Renal cortical epithelial cell (primary cell): ENCODE results near the gene SEMA3G. TPM values are rescaled to one million over a fixed set of nuclear protein-coding genes. Genes with fewer than 3 reads are reported as not detected.
A peak's percentile ranks its signal among the peaks of the same experiment; 100 is the strongest.

ENCODE experiments used
- DNase-seq: peaks from one replicate; pipeline ENCODE4 v3.0.0-alpha.2; 2011; ENCODE audit warnings: low read depth
- total RNA-seq: library from RNA; depleted of rRNA; stranded (reverse); fragments of >200 nt; gene quantifications from 2 replicates; pipeline ENCODE4 v1.2.3, GENCODE V29; 2014

The SEMA3G gene
- total RNA-seq, 1 donor from 2014 or later, result 0.05 TPM

DNA sequence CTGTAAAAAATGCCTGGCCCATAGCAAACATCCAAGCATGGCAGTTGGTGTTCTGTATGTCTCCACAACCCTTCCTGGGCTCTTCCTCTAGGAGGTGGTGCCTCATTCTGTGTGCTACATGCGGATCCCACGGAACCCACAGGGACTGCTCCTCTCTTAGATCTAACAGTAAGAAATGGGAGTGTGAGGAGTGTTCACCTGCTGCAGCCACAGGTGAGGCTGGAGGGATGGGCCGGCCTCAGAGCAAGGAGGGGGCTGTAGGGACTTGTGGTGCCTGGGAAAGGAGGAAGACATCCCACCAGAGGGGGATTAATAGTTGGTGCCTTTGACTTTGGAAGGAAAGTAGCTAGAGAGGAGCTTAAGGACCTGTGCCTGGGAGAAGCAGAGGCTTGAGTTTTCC lies 22.2 kb downstream of the SEMA3G start:
- no peak for DNase-seq

DNA sequence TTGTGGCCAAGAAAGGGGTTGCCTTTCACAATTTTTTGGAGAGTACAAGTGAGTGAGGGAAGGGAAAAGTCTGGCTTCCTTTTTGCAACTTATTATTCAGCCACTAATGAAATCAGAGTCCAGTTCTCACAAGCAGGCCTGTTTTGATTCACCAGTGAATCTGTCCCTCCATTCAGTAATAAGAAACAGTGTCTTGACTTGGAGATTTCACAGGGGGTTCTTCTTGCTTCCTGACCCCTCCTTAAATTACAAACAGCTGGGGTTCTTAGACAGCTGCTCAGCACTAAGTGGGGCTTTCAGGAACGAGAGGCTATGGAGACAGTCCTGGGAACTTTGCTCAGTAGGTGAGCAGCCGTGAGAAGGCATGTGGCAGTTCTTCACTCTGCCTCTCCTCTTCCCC lies 24.5 kb downstream of the SEMA3G start:
- no peak for DNase-seq

DNA sequence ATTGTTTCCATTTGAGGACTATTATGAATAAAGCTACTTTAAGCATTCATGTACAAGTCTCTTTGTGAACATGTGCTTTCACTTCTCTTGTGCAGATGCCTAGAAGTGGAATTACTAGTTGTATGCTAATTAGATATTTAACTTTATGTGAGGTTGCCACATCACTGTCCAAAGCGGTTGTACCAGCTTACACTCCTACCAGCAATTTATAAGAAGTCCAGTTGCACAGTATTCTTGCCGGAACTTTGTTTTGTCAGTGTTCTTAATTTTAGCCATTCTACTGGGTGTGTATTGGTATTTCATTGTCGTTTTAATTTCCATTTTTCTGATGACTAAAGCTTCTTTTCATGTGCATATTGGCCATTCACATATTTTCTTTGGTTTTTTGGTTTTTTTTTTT lies 29.1 kb downstream of the SEMA3G start:
- DNase-seq, result peak; percentile 17

DNA sequence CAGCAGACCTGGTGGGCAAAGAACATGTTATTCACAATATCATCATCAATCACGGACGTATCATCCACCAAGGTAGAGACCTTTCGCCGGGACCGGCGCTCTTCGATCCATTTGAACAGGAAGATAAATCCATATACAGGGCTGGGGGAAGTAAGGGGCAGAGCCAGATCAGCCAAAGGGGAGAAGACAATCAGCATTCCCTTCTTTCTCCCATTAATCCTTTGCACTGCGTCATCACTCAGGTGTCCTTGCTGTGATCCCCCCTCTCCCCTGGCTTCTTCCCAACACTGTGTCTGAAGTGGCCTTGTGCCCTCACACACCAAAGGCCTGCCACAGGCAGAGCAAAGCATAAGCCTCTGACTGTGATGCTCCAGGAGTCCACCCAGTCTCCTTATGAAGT lies 36.4 kb downstream of the SEMA3G start:
- DNase-seq, result no peak

DNA sequence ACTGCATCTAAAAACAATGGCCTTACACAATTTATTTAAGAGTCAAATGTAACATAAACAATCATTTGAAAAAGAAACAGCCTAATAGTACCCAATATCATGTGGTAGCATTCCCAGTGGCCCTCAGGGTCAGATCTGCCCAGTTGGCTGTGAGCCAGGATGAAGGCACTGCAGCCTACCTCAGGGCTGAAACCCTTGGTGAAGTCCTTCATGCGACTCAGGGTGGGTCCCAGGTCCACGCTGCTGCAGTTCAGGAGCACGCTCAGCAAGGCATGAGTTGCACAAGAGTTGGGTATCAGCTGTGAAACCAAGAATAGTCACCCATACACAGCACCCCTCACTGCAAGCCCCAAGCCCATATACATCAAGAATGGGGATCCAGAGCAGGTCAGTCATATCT lies 37.1 kb downstream of the SEMA3G start:
- DNase-seq, result no peak

DNA sequence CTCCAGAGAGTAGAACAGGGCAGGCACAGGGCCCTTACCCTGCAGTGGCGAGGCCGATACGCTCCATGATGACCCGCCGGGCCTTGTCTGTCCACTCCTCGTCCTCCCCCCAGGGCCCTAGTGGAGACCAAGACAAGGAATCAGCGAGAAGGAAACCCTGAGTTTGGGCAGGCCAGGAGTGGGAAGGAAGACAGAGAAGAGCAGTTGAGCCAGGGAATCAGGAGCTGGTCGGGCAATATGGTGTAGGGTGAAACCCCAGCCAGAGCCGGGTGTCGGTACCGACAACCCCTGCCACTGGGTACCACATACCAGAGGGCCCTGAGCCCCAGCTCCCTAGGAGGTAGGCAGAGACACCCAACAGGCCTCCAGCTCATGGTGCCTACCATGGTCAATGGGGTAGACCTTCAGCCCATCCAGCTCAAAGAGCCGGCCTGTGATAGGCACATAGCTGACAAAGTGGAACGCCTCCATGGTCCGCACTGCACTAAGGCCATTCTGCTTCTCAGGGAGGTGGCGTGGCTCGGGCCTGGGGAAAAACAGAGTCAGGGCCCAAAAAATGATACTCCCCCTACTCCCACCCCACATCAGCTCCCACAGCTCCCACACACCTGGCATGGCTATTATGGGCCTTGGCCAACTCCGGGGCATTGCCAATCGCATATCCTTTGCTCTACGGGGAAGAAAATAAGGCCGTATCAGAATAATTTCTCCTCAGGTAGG lies 38.0 kb downstream of the SEMA3G start:
- DNase-seq, result no peak

DNA sequence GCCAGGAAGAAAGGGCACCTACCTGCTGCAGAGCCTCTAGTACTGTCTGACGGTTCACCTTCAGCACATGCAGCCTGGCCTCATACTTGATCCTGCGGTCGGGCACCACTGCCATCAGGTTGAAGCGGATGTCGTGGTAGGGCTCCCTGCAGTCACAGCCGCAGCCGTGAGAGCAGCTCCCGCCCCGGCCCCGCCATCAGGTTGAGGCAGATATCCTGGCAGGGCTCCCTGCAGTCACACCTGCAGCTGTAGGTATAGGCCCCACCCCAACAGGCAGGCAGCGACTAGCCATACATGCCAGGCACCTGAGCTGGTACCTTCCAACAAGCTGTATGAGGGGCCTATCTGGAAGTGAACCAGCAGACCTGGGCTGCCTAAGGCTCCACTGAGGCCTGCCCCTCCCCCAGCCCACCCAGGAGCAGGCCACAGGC lies 38.7 kb downstream of the SEMA3G start:
- DNase-seq, result no peak

DNA sequence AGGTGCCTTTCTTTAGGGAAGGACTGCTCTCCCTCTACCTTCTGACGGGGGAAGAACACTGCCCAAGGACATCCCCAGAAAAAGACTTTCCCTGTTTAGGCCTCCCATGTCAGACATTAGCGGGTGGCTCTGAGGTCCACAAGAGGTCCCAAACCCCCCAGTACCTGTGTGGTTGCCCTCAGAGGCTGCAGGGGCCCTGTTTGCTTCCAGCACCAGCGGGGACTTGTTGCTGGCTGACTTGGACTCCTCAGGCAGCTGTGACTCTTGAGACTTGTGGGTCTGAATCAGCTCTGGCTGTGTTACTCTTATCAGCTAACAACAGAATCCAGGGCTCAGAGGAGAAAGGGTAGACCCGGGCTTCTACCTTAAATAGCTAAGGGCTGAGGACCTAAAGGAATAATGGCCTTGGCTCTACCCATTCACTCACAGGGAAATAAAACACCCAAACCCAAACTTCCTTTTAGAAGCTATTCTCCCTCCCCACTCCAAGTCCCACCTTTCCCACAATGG lies 39.2 kb downstream of the SEMA3G start:
- DNase-seq, result no peak

DNA sequence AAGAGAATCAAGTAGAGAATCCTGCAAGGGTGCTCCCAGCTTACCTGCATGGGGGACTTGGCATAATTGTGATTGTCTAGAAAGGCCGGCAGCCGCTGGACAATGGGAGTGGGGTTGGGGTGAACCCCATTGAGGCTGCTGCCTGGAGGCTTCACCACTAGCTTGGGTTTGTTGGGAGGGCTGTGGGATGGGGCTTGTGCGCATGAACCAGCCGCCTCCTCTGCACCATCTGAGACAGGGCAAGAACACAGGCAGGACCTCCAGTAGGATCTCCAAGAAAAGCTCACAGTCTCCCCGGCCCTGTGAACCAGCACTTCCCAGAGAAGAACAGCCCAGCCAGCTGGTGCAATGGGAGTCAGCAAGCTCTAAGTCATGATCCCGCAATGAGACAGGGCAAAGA lies 39.8 kb downstream of the SEMA3G start:
- DNase-seq, result no peak

DNA sequence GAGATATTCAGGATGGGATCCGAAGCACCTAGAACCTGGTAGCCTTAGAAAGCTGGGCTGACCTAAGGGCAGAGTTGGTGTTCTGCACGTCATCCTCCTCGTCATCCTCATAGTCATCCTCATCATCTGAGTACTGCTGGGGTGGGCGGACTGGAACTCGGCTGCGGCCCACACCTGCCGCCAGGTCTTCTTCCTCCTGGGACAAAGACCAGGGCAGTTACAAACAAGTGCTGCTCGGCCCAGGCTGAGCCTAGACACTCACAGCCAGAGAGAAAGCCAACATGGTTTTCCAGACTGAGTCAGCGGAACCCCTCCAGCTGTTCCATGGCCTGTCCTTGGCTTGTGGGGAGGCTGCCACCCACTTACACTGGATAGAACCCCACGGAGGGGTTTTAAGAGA lies 40.5 kb downstream of the SEMA3G start:
- DNase-seq, result no peak

DNA sequence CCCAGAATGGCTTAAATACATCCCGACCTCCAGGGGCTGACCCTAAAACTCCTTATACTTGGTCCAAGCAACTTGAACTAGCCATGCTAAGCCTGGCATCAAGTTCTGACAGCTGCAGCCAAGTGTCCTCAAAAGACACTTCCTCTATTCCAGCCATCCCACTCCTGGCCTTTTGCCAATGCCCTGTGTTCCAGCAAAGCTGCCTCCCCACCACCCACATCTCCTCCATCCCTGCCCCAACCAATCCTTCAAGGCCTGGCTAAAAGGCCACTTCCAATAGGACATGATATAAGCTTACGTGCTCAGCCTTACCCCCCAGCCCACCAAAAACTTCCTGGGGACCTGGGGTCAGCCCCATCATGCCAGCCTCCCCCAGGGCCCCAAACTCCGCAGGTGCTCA lies 40.9 kb downstream of the SEMA3G start:
- DNase-seq, result no peak

DNA sequence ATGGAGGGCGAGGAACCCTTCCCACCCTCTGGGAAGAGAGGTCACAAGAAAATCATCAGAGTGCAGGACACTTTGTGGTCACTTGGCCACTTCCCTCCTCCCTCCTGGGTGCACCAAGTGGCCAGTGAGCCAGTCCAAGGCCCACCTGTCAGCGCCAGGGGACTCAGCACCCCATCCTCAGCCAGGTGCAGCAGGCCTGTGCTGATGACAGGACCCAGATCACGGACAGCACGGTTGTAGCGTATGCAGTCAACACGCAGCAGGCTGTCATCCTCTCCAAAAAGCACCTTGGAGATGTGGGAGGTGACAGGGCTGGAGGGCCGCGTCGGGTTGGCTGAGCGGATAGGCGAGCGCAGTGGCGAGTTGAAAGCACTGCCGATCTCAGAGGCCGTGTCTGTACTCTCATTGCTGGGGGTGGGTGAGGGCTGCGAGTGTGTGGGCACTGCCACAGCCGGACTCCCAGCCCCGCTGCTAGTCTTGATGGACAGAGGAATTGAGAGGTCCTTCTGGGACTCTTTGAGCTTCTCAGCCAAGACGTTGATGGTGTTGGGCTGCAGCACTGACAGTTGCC lies 41.5 kb downstream of the SEMA3G start:
- no peak for DNase-seq

DNA sequence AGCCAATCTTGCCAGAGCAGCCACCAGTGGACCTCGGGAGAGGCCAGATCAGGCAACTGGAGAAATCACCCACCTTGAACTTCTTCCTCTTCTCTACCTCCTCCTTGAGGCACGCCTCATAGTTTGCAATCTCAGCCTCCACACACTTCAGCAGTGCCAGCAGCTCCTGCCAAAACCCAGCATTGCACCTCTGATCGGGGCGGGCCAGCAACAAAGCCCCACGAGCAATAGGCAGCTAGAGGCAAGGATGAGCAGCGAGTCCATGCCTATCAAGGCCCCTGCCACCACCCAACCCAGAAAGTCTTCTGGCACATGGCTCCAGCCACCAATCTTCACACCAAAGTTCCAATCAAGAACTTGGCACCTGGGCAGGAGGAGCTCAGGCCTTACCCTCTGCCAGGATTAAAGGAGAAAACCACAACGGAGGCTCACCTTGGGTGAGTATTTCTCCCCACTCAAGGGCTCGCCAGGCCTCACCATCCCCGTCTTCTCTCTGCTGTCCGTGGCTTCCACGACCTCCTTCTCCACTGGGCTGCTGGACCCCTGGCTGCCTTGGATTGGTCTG lies 42.1 kb downstream of the SEMA3G start:
- no peak for DNase-seq

DNA sequence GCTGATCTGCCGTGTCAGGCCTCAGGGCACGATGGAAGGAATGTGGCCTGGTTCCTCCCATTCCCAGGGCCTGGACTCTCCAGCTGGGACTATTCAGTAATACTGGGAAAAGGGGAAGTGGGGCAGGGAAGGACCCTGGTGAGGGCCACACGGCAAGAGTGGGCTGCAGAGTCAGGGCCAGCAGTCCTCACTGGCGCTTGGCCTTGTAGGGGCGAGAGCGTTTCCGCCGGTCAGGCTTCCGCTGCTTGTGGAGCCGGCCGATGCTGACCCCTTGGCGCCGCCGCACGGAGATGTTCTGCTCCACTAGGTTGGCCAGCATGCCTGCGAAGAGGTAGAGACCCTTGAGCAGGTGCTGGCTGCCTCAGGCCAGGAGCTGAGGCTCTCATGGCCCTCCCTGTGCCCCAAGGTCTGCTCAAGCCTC lies 42.8 kb downstream of the SEMA3G start:
- no peak for DNase-seq

DNA sequence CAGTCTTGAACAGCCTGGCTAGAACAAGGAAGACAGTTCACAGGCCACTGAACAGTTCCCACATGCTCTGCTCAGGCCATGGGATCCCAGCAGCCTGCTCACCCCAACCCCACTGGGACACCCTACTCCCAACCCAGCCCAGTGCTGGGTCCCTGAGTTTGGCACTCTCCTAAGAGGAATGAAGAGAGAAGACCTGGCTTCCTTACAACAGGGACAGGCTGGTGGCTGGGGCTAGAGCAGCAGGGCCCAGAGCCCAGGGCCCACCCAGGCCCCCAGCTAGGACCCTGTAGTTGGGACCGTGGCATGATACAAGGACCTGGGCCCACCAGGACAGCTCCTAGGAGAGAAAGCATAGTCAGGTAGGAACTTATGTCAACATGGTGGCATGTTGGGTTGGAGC lies 43.4 kb downstream of the SEMA3G start:
- no peak for DNase-seq

DNA sequence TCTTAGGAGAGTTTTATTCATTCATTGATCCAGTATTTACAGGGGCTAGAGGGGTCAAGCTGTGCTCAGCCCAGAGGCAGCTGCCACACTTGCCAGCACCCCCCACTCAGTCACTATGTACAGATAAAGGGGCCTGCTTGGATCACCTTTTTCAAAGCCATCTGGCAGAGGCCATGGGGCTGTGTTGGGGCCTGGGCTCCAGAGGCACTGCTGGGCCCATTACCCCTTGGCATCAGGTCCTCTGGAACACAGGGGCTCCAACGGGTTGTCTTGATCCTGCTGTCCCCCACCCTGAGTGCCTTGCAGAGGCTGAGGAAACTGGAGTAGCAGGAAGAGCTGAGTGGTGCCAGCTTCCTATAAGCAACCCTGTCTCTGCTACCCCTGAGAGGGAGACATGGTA lies 43.9 kb downstream of the SEMA3G start:
- no peak for DNase-seq

DNA sequence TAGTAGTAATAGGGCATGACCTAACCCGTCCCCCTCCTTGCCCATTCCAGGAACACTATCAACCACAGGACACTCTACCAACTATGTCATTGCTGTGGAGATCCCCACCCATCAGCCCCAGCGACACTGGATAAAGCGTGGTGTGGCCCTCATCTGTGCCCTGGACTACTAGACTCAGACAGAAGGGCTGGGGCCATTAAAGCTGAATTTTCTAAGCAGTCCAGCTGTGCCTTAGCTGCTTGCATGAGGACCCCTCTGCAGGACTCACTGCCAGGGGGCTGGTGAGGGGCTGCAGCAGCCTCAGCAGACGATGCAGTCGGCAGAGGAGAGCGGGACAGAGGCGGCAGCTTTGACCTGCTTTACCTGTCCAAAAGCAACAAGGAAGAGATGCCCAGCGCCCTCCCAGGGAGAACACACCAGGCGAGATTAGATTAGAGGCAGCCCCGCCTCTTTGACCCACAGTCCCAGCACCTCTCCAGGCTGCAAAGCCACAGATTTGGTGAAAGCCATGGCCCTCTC lies 44.6 kb downstream of the SEMA3G start:
- no peak for DNase-seq

DNA sequence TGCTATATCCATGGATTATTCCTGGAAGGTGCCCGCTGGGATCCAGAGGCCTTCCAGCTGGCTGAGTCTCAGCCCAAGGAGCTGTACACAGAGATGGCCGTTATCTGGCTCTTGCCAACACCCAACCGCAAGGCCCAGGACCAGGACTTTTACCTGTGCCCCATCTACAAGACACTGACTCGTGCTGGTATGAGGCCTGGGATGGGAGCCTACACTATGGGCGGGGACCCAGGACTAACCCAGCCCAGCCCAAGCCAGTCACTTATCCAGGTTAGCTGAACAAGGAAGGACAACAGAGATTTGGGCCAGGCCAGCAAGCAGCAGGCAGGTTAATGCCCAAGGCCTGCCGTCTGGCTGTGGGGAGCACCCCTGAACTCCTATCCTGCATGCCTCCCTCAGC lies 45.3 kb downstream of the SEMA3G start:
- no peak for DNase-seq

DNA sequence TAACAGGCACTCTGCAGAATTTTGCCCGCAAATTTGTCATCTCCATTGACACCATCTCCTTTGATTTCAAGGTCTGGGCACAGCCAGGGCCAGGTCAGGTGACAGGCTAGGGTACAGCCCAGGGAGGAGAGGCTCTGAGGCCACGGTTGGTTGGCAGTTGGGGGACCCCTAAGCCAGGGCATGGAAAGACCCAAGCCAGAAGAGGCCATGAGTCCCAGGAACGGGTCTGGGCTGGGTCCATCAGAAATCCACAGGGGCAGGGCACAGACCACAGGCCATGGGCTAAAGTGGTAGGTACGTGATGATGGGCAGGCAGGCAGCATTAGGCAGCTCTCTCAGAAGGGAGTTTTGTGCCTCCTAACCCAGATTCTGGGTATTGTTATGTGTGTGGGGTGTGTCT lies 45.8 kb downstream of the SEMA3G start:
- no peak for DNase-seq

DNA sequence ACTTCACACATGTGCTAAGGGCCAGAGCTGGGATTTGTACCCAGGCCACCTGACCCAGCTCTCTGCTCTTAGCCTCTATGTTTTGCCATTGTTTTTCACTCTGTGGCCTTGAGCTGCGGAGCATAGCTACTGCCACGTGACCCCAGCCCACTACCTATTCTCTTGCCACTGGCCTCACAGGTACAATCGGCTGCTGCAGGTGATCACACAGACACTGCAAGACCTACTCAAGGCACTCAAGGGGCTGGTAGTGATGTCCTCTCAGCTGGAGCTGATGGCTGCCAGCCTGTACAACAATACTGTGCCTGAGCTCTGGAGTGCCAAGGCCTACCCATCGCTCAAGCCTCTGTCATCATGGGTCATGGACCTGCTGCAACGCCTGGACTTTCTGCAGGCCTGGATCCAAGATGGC lies 46.2 kb downstream of the SEMA3G start:
- no peak for DNase-seq

DNA sequence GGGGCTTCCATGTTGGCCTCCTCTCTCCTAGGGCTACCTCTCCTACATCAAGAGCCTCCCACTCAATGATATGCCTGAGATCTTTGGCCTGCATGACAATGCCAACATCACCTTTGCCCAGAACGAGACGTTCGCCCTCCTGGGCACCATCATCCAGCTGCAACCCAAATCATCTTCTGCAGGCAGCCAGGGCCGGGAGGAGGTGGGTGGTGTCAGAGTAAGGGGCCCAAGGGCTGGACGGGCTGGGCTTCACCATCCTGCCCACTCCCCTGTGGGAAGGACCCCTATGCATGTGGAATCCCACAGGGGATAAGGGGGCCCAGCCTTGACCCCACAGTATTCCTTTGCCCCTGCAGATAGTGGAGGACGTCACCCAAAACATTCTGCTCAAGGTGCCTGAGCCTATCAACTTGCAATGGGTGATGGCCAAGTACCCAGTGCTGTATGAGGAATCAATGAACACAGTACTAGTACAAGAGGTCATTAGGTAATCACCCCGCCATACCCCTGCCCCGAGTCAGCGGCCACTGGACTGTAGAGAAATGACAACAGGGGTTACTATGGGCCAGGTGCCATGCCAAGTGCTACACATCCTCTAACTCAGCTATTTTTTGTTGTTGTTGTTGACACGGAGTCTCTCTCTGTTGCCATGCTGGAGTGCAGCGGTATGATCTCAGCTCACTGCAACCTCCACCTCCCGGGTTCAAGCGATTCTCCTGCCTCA lies 47.1 kb downstream of the SEMA3G start:
- DNase-seq, result no peak

DNA sequence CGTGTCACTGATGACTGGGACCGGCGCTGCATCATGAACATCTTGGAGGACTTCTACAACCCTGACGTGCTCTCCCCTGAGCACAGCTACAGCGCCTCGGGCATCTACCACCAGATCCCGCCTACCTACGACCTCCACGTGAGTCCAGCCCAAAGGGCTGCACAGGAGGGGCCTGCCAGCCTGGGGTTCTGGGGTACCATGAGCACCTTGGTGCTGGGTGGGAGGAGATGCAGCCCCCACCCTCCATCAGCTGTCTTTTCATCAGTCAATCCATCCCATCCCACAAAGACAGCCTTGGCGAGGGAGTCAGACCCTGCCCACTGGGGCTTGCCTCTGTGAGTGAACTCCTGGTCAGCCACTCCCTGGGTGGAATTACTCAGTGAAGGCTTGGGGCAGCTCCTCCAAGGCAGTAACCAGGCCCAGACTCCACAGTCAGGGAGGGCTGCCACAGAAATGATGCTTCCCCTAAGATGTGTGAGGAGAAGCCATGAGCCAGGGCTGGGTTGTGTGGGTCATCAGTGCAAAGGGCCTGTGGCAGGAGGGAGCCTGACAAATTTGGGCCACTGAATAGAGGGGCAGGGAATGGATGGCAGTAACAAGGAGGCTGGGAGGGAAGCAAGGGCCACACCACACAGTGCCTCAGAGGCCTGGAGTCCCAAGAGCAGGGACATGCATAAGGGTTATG lies 47.9 kb downstream of the SEMA3G start:
- DNase-seq, result no peak
